GM12878 (cell line): ENCODE data around the gene PRKAG2. TPM values are rescaled to one million over a fixed set of nuclear protein-coding genes. Genes with fewer than 3 reads are reported as not detected.

Experiments used
- ATAC-seq: fragments of 200-7000 bp; cut with Tn5 transposase; 3 replicates; pipeline ENCODE4 v1.9.1; 2020; ENCODE audit warnings: mild to moderate bottlenecking, moderate library complexity
- BruUV-seq: library from RNA; stranded (reverse); fragments of 400-500 nt; replicated peaks from 2 replicates; lab custom pipeline; 2021; lab: Mats Ljungman, UMichigan
- CTCF ChIA-PET: fragments of 300-600 bp; sonication (Branson Sonifier 250); formaldehyde crosslinking; extraction: SDS; loops from one replicate; lab custom pipeline; 2021; ENCODE audit warnings: inconsistent platforms; lab: Yijun Ruan, JAX
- POLR2A ChIA-PET: fragments of 350-600 bp; formaldehyde crosslinking; extraction: SDS; loops from one replicate; lab custom pipeline; 2021; ENCODE audit warnings: inconsistent platforms; lab: Charles Lee
- RAD21 ChIA-PET: fragments of 300-600 bp; sonication (Branson Sonifier 250); formaldehyde crosslinking; loops from one replicate; lab custom pipeline; 2023; ENCODE audit warnings: antibody characterized with exemption; ENCODE audit not compliant: unreplicated experiment; lab: Charles Lee
- SMC1A ChIA-PET: fragments of 300-600 bp; sonication (Branson Sonifier 250); formaldehyde crosslinking; loops from one replicate; lab custom pipeline; 2023; ENCODE audit not compliant: unreplicated experiment, uncharacterized antibody; lab: Charles Lee
- DNase-seq: peaks from one replicate; pipeline ENCODE4 v3.0.0-alpha.2; 2011; ENCODE audit warnings: low read depth, low spot score
- FAIRE-seq: peaks from 3 replicates; lab custom pipeline; 2011; peaks lifted over from hg19 to GRCh38; lab: Jason Lieb, UNC
- H2AFZ ChIP-seq: 2 replicates; pipeline ENCODE4 v1.6.0; 2011; ENCODE audit warnings: low read depth, low read length, control low read depth; ENCODE audit not compliant: control insufficient read depth
- H3K27ac ChIP-seq: 2 replicates; pipeline ENCODE4 v1.5.1; 2011; ENCODE audit warnings: control low read depth; ENCODE audit not compliant: control insufficient read depth, insufficient read depth
- H3K27me3 ChIP-seq, 2 experiments: replicated peaks in 1 of 2; 2 replicates each; pipeline versions ENCODE4 v1.6.0 to v1.6.1; 2011; ENCODE audit warnings: low read length in 1 of 2; ENCODE audit not compliant: control insufficient read depth in 2 of 2, insufficient read depth in 2 of 2
- H3K36me3 ChIP-seq, 2 experiments: 2 replicates each; pipeline ENCODE4 v1.5.1; 2011; ENCODE audit warnings: low read length in 1 of 2; ENCODE audit not compliant: control insufficient read depth in 2 of 2, insufficient read depth in 2 of 2
- H3K4me1 ChIP-seq: 2 replicates; pipeline ENCODE4 v1.6.1; 2011; ENCODE audit warnings: mild to moderate bottlenecking, low read length, moderate library complexity, mixed read lengths; ENCODE audit not compliant: control insufficient read depth, insufficient read depth
- H3K4me2 ChIP-seq: 2 replicates; pipeline ENCODE4 v1.6.0; 2011; ENCODE audit warnings: control low read depth; ENCODE audit not compliant: control insufficient read depth, insufficient read depth
- H3K4me3 ChIP-seq: fragments of 200-600 bp; sonication (generic); 2 replicates; pipeline ENCODE4 v1.5.1; 2016
- H3K79me2 ChIP-seq: 2 replicates; pipeline ENCODE4 v1.6.0; 2011; ENCODE audit warnings: low read length; ENCODE audit not compliant: control insufficient read depth, insufficient read depth
- H3K9ac ChIP-seq: 2 replicates; pipeline ENCODE4 v1.8.0; 2011; ENCODE audit warnings: low read length, control low read depth, mixed read lengths; ENCODE audit not compliant: control insufficient read depth, insufficient read depth
- H3K9me3 ChIP-seq: replicated peaks from 3 replicates; pipeline ENCODE4 v1.5.1; 2011; ENCODE audit warnings: mild to moderate bottlenecking, low read length; ENCODE audit not compliant: control insufficient read depth, insufficient read depth
- H4K20me1 ChIP-seq: 2 replicates; pipeline ENCODE4 v1.6.0; 2011; ENCODE audit not compliant: control insufficient read depth, insufficient read depth
- BRCA1 ChIP-seq: IDR thresholded peaks from 2 replicates; pipeline ENCODE4 v1.6.1; 2011; ENCODE audit warnings: low read depth, low read length, improper control_type of control experiment
- CHD1 ChIP-seq: IDR thresholded peaks from 2 replicates; pipeline ENCODE4 v1.6.1; 2012; ENCODE audit warnings: low read depth, low read length, improper control_type of control experiment
- HDAC6 ChIP-seq: fragments of 200-600 bp; sonication (generic); IDR thresholded peaks from one replicate; pipeline ENCODE4 v1.8.0; 2017; ENCODE audit warnings: antibody characterized with exemption; ENCODE audit not compliant: unreplicated experiment
- JUNB ChIP-seq: IDR thresholded peaks from 2 replicates; pipeline ENCODE4 v1.6.1; 2016; ENCODE audit warnings: antibody characterized with exemption, mild to moderate bottlenecking
- KAT2A ChIP-seq: conservative IDR thresholded peaks from 2 replicates; pipeline ENCODE4 v1.6.1; 2011; ENCODE audit warnings: low read depth, low read length; ENCODE audit not compliant: control insufficient read depth
- MYB ChIP-seq: fragments of 150-350 bp; IDR thresholded peaks from 2 replicates; pipeline ENCODE4 v1.6.1; 2014; ENCODE audit warnings: mild to moderate bottlenecking, low read depth, low read length, borderline replicate concordance
- NBN ChIP-seq: fragments of 450-650 bp; IDR thresholded peaks from 2 replicates; pipeline ENCODE4 v1.6.1; 2016
- NKRF ChIP-seq: fragments of 450-650 bp; conservative IDR thresholded peaks from 2 replicates; pipeline ENCODE4 v1.6.1; 2017; ENCODE audit warnings: mild to moderate bottlenecking, moderate library complexity
- NR2F1 ChIP-seq: fragments of 450-650 bp; conservative IDR thresholded peaks from 2 replicates; pipeline ENCODE4 v1.6.1; 2017; ENCODE audit warnings: mild to moderate bottlenecking
- PKNOX1 ChIP-seq: fragments of 450-650 bp; IDR thresholded peaks from 2 replicates; pipeline ENCODE4 v1.6.1; 2016; ENCODE audit warnings: mild to moderate bottlenecking
- POLR2AphosphoS2 ChIP-seq: IDR thresholded peaks from 2 replicates; pipeline ENCODE4 v1.6.1; 2011; ENCODE audit warnings: low read depth, mild to moderate bottlenecking, low read length, improper control_type of control experiment, moderate library complexity
- RCOR1 ChIP-seq: conservative IDR thresholded peaks from 2 replicates; pipeline ENCODE4 v1.6.1; 2012; ENCODE audit warnings: low read depth, low read length, improper control_type of control experiment
- SUPT20H ChIP-seq: IDR thresholded peaks from 2 replicates; pipeline ENCODE4 v1.6.1; 2011; ENCODE audit warnings: low read depth, mild to moderate bottlenecking, low read length, moderate library complexity, borderline replicate concordance; ENCODE audit not compliant: control insufficient read depth
- TAF1 ChIP-seq: IDR thresholded peaks from 2 replicates; pipeline ENCODE4 v1.6.1; 2011; ENCODE audit warnings: mild to moderate bottlenecking, low read depth, low read length, borderline replicate concordance
- ZNF207 ChIP-seq: fragments of 450-650 bp; IDR thresholded peaks from 2 replicates; pipeline ENCODE4 v1.6.1; 2014; ENCODE audit warnings: antibody characterized with exemption, mild to moderate bottlenecking, borderline replicate concordance
- WGBS: methylation state at CpG from one replicate; pipeline ENCODE4 v1.1.6; 2016; ENCODE audit warnings: low lambda C conversion rate; ENCODE audit not compliant: insufficient replicate concordance, insufficient coverage; ENCODE audit errors: missing lambda C conversion rate; 5-methylcytosine and 5-hydroxymethylcytosine counted together
- in situ Hi-C: fragments of 300-500 bp; cut with MboI; formaldehyde crosslinking; loops from 9 replicates; pipeline ENCODE4 v1.14.3; 2018; ENCODE audit warnings: mixed read lengths
- intact Hi-C: fragments of 100-400 bp; cut with micrococcal nuclease; formaldehyde crosslinking; loops from one replicate; pipeline ENCODE4 v1.14.2; 2022; ENCODE audit not compliant: unreplicated experiment
- polyA plus RNA-seq, 11 experiments: library from polyadenylated mRNA; depleted of rRNA in 4 of 11; unstranded in 6 of 11; stranded (reverse) in 5 of 11; fragments of >200 nt; fragmentation: Nextera tagmentation in 4 of 11; fragmentation: Illumina TruSeq in 1 of 11; extraction: Ambion mirVana in 4 of 11; extraction: Trizol in 1 of 11; gene quantifications; 1 replicate in 1 of 11; 2 replicates in 10 of 11; pipeline versions ENCODE4 v1.2.1 to v1.2.3, GENCODE V29; 2011 to 2016; ENCODE audit warnings: inconsistent platforms in 2 of 11, missing spikeins in 2 of 11, low read depth in 1 of 11
- total RNA-seq, 4 experiments: library from RNA; depleted of rRNA in 3 of 4; stranded (reverse); fragments of >200 nt in 3 of 4; fragmentation: Illumina TruSeq in 1 of 4; extraction: Trizol in 1 of 4; gene quantifications; 2 replicates each; pipeline versions ENCODE4 v1.2.1 to v1.2.3, GENCODE V29; 2013 to 2021

The PRKAG2 gene
- total and polyA plus RNA-seq, 10 of the 15 experiments (the other 5 are each of a cell fraction or from before 2014, with no cell fraction given) = 3.4 to 8.9 (median 6.8) TPM

GRCh38 chr7:151732834-151733592 lies 143.9 kb downstream of the PRKAG2 start:
- Histone ChIP-seq H3K9me3 (no peaks in the 10 kb centered on the region), H3K4me2 (no peak overlapping the region), H2AFZ (no peak overlapping the region), H3K4me1 (no peaks in the 10 kb centered on the region), H4K20me1 (no peaks in the 10 kb centered on the region), H3K36me3 (no peaks in the 10 kb centered on the region), H3K27ac (no peak overlapping the region), H3K79me2 (no peaks in the 10 kb centered on the region), H3K9ac (no peak overlapping the region), H3K27me3 (no peaks in the 10 kb centered on the region; a peak in 1 of 4 replicates), H3K4me3 (no peak overlapping the region)
- ChIA-PET POLR2A (no interaction called here), RAD21 (no interaction called here), SMC1A (no interaction called here), CTCF (interaction anchor here (1.1 kb wide), 1 partner anchor 11 kb away, joined by 3 read pairs; no protein-coding TSS in a partner anchor)
- 68% methylated on average over 9 of the region's 9 CpGs for WGBS
- ATAC-seq = no peak
- BruUV-seq = no TSS peak
- no peak for DNase-seq
- TF ChIP-seq HDAC6 = no peak
- no peak for TF ChIP-seq NKRF
- TF ChIP-seq BRCA1 = no peak
- TF ChIP-seq ZNF207 = no peak
- TF ChIP-seq JUNB = no peak
- TF ChIP-seq POLR2AphosphoS2 = no peak
- no peak for TF ChIP-seq NR2F1
- no peak for TF ChIP-seq MYB
- TF ChIP-seq RCOR1 = no peak
- TF ChIP-seq NBN = no peak
- no peak for TF ChIP-seq SUPT20H
- no peak for TF ChIP-seq CHD1
- TF ChIP-seq KAT2A = no peak
- TF ChIP-seq TAF1 = no peak
- TF ChIP-seq PKNOX1 = no peak
- intact Hi-C loops (no loop called here), in situ Hi-C loops (no loop called here)
- no peak for FAIRE-seq
